Neural cell (in vitro differentiated cells): ENCODE data around the gene ANKK1. TPM values are rescaled to one million over a fixed set of nuclear protein-coding genes. Genes with fewer than 3 reads are reported as not detected.

Source experiments
- H2AFZ ChIP-seq: fragments of 200-600, 300-800 bp; sonication (generic), shearing (Covaris generic); 2 replicates; pipeline ENCODE4 v1.6.0; 2014; ENCODE audit warnings: low read depth, mild to moderate bottlenecking, antibody characterized with exemption, low read length, moderate library complexity
- H3F3A ChIP-seq: fragments of 200-600 bp; shearing (Covaris generic); 2 replicates; pipeline ENCODE4 v1.6.1; 2016; ENCODE audit warnings: mild to moderate bottlenecking, moderate library complexity, mixed read lengths, antibody characterized with exemption, low read length; ENCODE audit not compliant: insufficient read depth, poor library complexity, severe bottlenecking
- H3K27ac ChIP-seq: fragments of 200-600, 300-800 bp; sonication (generic), shearing (Covaris generic); 2 replicates; pipeline ENCODE4 v1.5.1; 2014; ENCODE audit warnings: mild to moderate bottlenecking, low read length, moderate library complexity
- H3K27me3 ChIP-seq: fragments of 300-800, 200-600 bp; sonication (generic), shearing (Covaris generic); 2 replicates; pipeline ENCODE4 v1.6.0; 2014; ENCODE audit warnings: mild to moderate bottlenecking, low read depth, low read length, moderate library complexity; ENCODE audit not compliant: insufficient read depth
- H3K36me3 ChIP-seq: fragments of 300-800, 200-600 bp; sonication (generic), shearing (Covaris generic); 2 replicates; pipeline ENCODE4 v1.5.1; 2014; ENCODE audit warnings: mild to moderate bottlenecking, antibody characterized with exemption, low read length, moderate library complexity; ENCODE audit not compliant: insufficient read depth
- H3K4me2 ChIP-seq: fragments of 300-800, 200-600 bp; sonication (generic), shearing (Covaris generic); 2 replicates; pipeline ENCODE4 v1.6.0; 2014; ENCODE audit warnings: mild to moderate bottlenecking, low read length
- H3K4me3 ChIP-seq: fragments of 300-800, 200-600 bp; sonication (generic), shearing (Covaris generic); 2 replicates; pipeline ENCODE4 v1.5.1; 2014; ENCODE audit warnings: mild to moderate bottlenecking, low read length, moderate library complexity
- H3K79me2 ChIP-seq: fragments of 200-600 bp; shearing (Covaris generic); replicated peaks from 2 replicates; pipeline ENCODE4 v1.6.0; 2014; ENCODE audit warnings: mild to moderate bottlenecking, low read length, moderate library complexity; ENCODE audit not compliant: insufficient read depth
- H3K9ac ChIP-seq: fragments of 300-800, 200-600 bp; sonication (generic), shearing (Covaris generic); 2 replicates; pipeline ENCODE4 v1.6.1; 2016; ENCODE audit warnings: mild to moderate bottlenecking, low read length, mixed read lengths
- H3K9me2 ChIP-seq: fragments of 200-600 bp; shearing (Covaris generic); 2 replicates; pipeline ENCODE4 v1.6.1; 2016; ENCODE audit warnings: mild to moderate bottlenecking, low read length, mixed read lengths; ENCODE audit not compliant: insufficient read depth
- H3K9me3 ChIP-seq: fragments of 200-600, 300-800 bp; sonication (generic), shearing (Covaris generic); 2 replicates; pipeline ENCODE4 v1.6.1; 2016; ENCODE audit warnings: mild to moderate bottlenecking, mixed run types, low read length, moderate library complexity, mixed read lengths
- H4K20me1 ChIP-seq: fragments of 200-600 bp; shearing (Covaris generic); 2 replicates; pipeline ENCODE4 v1.6.1; 2016; ENCODE audit warnings: mild to moderate bottlenecking, mixed run types; ENCODE audit not compliant: insufficient read depth
- EP300 ChIP-seq: fragments of 450-650 bp; conservative IDR thresholded peaks from 2 replicates; pipeline ENCODE4 v1.6.1; 2014; ENCODE audit warnings: antibody characterized with exemption, mild to moderate bottlenecking, moderate library complexity; ENCODE audit not compliant: poor library complexity, severe bottlenecking
- EZH2 ChIP-seq: fragments of 200-600, 300-800 bp; shearing (Covaris generic), sonication (generic); IDR thresholded peaks from 2 replicates; pipeline ENCODE4 v1.6.1; 2014; ENCODE audit warnings: antibody characterized with exemption, low read length, borderline replicate concordance, mild to moderate bottlenecking; ENCODE audit not compliant: insufficient read depth, poor library complexity, severe bottlenecking
- MXI1 ChIP-seq: fragments of 450-650 bp; conservative IDR thresholded peaks from 2 replicates; pipeline ENCODE4 v1.6.1; 2014; ENCODE audit warnings: antibody characterized with exemption, mild to moderate bottlenecking; ENCODE audit not compliant: poor library complexity, severe bottlenecking
- POLR2AphosphoS5 ChIP-seq: IDR thresholded peaks from 2 replicates; pipeline ENCODE4 v1.6.1; 2012
- RAD21 ChIP-seq: fragments of 450-650 bp; conservative IDR thresholded peaks from 2 replicates; pipeline ENCODE4 v1.6.1; 2014; ENCODE audit warnings: antibody characterized with exemption, mild to moderate bottlenecking, moderate library complexity
- SMC3 ChIP-seq: fragments of 450-650 bp; conservative IDR thresholded peaks from 2 replicates; pipeline ENCODE4 v1.6.1; 2014; ENCODE audit warnings: antibody characterized with exemption, mild to moderate bottlenecking, moderate library complexity; ENCODE audit not compliant: poor library complexity
- TAF1 ChIP-seq: IDR thresholded peaks from 2 replicates; pipeline ENCODE4 v1.6.1; 2012; ENCODE audit warnings: low read depth
- polyA plus RNA-seq: library from polyadenylated mRNA; depleted of rRNA; stranded (reverse); fragments of >200 nt; gene quantifications from 2 replicates; pipeline ENCODE4 v1.2.3, GENCODE V29; 2014
- TF ChIP-seq, protein P1 (sequence below): IDR thresholded peaks from 2 replicates; pipeline ENCODE4 v1.6.1; 2012; ENCODE audit warnings: borderline replicate concordance
- TF ChIP-seq, protein P2 (sequence below): fragments of 450-650 bp; IDR thresholded peaks from 2 replicates; pipeline ENCODE4 v1.5.1; 2014; ENCODE audit warnings: antibody characterized with exemption, mild to moderate bottlenecking, moderate library complexity; ENCODE audit not compliant: poor library complexity, severe bottlenecking

Gene ANKK1
- polyA plus RNA-seq, 1 donor from 2014 or later: not detected

- TF ChIP-seq, protein P1, sequence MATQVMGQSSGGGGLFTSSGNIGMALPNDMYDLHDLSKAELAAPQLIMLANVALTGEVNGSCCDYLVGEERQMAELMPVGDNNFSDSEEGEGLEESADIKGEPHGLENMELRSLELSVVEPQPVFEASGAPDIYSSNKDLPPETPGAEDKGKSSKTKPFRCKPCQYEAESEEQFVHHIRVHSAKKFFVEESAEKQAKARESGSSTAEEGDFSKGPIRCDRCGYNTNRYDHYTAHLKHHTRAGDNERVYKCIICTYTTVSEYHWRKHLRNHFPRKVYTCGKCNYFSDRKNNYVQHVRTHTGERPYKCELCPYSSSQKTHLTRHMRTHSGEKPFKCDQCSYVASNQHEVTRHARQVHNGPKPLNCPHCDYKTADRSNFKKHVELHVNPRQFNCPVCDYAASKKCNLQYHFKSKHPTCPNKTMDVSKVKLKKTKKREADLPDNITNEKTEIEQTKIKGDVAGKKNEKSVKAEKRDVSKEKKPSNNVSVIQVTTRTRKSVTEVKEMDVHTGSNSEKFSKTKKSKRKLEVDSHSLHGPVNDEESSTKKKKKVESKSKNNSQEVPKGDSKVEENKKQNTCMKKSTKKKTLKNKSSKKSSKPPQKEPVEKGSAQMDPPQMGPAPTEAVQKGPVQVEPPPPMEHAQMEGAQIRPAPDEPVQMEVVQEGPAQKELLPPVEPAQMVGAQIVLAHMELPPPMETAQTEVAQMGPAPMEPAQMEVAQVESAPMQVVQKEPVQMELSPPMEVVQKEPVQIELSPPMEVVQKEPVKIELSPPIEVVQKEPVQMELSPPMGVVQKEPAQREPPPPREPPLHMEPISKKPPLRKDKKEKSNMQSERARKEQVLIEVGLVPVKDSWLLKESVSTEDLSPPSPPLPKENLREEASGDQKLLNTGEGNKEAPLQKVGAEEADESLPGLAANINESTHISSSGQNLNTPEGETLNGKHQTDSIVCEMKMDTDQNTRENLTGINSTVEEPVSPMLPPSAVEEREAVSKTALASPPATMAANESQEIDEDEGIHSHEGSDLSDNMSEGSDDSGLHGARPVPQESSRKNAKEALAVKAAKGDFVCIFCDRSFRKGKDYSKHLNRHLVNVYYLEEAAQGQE: no peak
- no peak for TF ChIP-seq MXI1
- no peak for TF ChIP-seq RAD21
- no peak for TF ChIP-seq EZH2
- TF ChIP-seq EP300: no peak
- no peak for TF ChIP-seq SMC3
- no peak for TF ChIP-seq POLR2AphosphoS5
- TF ChIP-seq TAF1: no peak
- TF ChIP-seq, protein P2, sequence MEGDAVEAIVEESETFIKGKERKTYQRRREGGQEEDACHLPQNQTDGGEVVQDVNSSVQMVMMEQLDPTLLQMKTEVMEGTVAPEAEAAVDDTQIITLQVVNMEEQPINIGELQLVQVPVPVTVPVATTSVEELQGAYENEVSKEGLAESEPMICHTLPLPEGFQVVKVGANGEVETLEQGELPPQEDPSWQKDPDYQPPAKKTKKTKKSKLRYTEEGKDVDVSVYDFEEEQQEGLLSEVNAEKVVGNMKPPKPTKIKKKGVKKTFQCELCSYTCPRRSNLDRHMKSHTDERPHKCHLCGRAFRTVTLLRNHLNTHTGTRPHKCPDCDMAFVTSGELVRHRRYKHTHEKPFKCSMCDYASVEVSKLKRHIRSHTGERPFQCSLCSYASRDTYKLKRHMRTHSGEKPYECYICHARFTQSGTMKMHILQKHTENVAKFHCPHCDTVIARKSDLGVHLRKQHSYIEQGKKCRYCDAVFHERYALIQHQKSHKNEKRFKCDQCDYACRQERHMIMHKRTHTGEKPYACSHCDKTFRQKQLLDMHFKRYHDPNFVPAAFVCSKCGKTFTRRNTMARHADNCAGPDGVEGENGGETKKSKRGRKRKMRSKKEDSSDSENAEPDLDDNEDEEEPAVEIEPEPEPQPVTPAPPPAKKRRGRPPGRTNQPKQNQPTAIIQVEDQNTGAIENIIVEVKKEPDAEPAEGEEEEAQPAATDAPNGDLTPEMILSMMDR: no peak
- Histone ChIP-seq H3K9me3 (no peaks in the 10 kb centered on the region), H3K27me3 (peaks cover 11% of the 10 kb centered on the region), H3F3A (no peaks in the 10 kb centered on the region), H3K4me2 (no peak overlapping the region), H3K9ac (no peak overlapping the region), H3K9me2 (no peaks in the 10 kb centered on the region), H3K79me2 (no peaks in the 10 kb centered on the region), H2AFZ (no peak overlapping the region), H3K27ac (no peak overlapping the region), H3K4me3 (no peak overlapping the region), H4K20me1 (no peaks in the 10 kb centered on the region), H3K36me3 (no peaks in the 10 kb centered on the region)
These were observed 1.7 kb downstream of the ANKK1 start for GRCh38 chr11:113389272-113389671.

- H4K20me1 ChIP-seq: no peaks in the 10 kb centered on the region
- H3F3A ChIP-seq: no peaks in the 10 kb centered on the region
- H3K4me3 ChIP-seq: no peak overlapping the region
- H2AFZ ChIP-seq: no peak overlapping the region
- H3K36me3 ChIP-seq: no peaks in the 10 kb centered on the region
- H3K27ac ChIP-seq: no peak overlapping the region
- TF ChIP-seq, protein P2: no peak
- TF ChIP-seq SMC3 (no peak), RAD21 (no peak), EZH2 (no peak)
- TF ChIP-seq, protein P1: no peak
- H3K4me2 ChIP-seq: no peak overlapping the region
- H3K79me2 ChIP-seq: no peaks in the 10 kb centered on the region
- H3K9me2 ChIP-seq: no peaks in the 10 kb centered on the region
- H3K27me3 ChIP-seq: peaks cover 10% of the 10 kb centered on the region
- no peaks in the 10 kb centered on the region for H3K9me3 ChIP-seq
- H3K9ac ChIP-seq: no peak overlapping the region
These were observed 4.8 kb downstream of the ANKK1 start for GRCh38 chr11:113392236-113392921.
